ENCODE measurements around the gene FOXN3. TPM values are rescaled to one million over a fixed set of nuclear protein-coding genes. Genes with fewer than 3 reads are reported as not detected.
A peak's percentile ranks its signal among the peaks of the same experiment; 100 is the strongest.

The FOXN3 gene
- total RNA-seq, 2 experiments from 2014 or later, result 70.3 to 72.7 TPM

DNA sequence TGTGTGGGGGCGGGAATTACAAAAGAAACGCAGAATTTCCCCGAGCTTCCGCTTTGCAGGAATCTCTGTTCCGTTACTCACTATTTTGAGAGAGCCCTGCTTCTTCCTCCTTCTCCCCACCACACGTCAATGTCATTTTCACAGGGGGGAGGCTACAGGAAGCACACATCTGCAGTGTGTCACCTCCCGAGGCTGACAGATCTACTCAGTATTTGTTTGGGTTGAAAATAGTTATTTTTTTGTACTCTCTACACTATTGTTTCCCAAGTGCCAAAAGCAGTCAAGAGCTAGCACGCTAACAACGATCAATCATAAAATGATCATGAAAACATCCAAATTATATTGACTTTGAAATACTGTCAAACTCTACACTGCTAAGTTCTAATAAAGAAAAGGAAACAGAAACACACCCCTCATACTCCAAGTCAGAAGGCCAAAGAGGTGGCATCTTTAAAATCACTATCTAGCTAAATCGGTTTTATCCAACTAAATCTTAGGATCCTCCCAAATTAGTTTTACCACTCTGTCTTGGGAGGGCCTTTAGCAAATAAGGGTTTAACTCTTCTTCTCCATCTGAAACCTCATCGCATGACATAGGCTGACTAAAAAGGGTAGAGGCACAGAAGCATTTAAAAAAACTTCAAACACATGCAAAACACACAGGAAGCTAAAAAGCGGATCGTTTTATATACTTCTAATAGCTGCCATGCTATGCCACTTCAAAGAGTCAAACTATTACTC is 51.8 kb downstream of the FOXN3 start:
- DNase-seq (peak; percentile 75), ATAC-seq (peak; percentile 90)
- Mint-ChIP-seq H3K4me1 (ENCODE audit: low read depth) (peaks cover 48% of the 10 kb centered on the region), H3K36me3 (ENCODE audit: low read depth) (peaks cover 32% of the 10 kb centered on the region), H3K4me3 (peak overlapping the region; percentile 74), H3K27ac (peak overlapping the region; percentile 82), H3K27me3 (ENCODE audit: low read depth) (no peaks in the 10 kb centered on the region), H3K9me3 (ENCODE audit: insufficient read depth) (peaks cover 8% of the 10 kb centered on the region)
- ChIA-PET CTCF (interaction anchor here (0.9 to 2.4 kb wide), 9 partner anchors 12 to 356 kb away, joined by 3 to 9 read pairs (median 4); no protein-coding TSS in a partner anchor), POLR2A (interaction anchor here (0.6 to 3.3 kb wide), 6 partner anchors 13 to 323 kb away, joined by 3 to 11 read pairs (median 4); no protein-coding TSS in a partner anchor)

DNA sequence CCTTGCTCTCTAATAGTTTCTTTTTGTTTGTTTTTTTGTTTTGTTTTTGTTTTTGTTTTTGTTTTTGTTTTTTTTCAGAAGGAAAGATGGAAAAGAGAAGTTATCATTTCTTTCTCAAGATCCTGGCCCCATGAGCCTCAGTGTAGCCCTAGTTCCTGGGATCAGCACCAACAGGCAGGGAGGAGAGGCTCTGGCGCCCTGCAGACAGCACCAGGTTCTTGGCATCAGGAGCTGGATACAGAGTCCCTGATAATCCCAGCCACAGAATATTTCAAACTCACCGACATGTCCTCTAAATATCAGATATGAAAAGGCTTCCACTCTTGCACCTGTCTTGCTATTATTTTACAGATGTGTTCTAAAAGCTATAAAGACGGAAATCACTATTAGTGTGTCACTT is 52.7 kb downstream of the FOXN3 start:
- POLR2A ChIA-PET, result interaction anchor here (1.1 to 3.3 kb wide), 2 partner anchors 12 to 66 kb away, joined by 6 to 11 read pairs; no protein-coding TSS in a partner anchor
- H3K4me3 Mint-ChIP-seq, result peak overlapping the region; percentile 74
- H3K4me1 Mint-ChIP-seq (ENCODE audit: low read depth), result peaks cover 49% of the 10 kb centered on the region
- DNase-seq, result no peak
- no peak for ATAC-seq
- no peaks in the 10 kb centered on the region for H3K27me3 Mint-ChIP-seq (ENCODE audit: low read depth)
- CTCF ChIA-PET, result interaction anchor here (1.0 to 2.4 kb wide), 5 partner anchors 11 to 66 kb away, joined by 3 to 9 read pairs (median 4); no protein-coding TSS in a partner anchor
- H3K9me3 Mint-ChIP-seq (ENCODE audit: insufficient read depth), result peaks cover 6% of the 10 kb centered on the region
- peaks cover 31% of the 10 kb centered on the region for H3K36me3 Mint-ChIP-seq (ENCODE audit: low read depth)
- H3K27ac Mint-ChIP-seq, result peak overlapping the region; percentile 82

DNA sequence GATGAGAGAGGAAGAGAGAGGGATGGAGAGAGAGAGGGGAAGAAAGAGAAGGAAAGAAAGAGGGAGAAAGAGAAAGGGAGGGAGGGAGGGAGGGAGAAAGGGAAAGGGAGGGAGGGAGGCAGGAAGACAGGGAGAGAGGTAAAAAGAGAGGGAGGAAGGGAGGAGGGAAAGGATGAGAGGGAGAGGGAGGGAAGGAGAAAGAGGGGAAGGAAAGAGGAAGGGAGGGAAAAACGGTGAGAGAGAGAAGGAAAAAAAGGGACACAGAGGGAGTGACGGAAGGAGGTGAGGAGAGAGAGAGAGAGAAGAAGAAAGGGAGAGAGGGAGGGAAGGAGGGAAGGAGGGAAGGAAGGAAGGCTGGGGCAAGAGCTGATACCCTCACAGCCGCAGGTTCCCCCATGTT is 56.8 kb downstream of the FOXN3 start:
- Mint-ChIP-seq H3K4me3 (peak overlapping the region; percentile 20), H3K4me1 (ENCODE audit: low read depth) (peaks cover 36% of the 10 kb centered on the region), H3K27ac (peak overlapping the region; percentile 81), H3K27me3 (ENCODE audit: low read depth) (no peaks in the 10 kb centered on the region), H3K9me3 (ENCODE audit: insufficient read depth) (no peaks in the 10 kb centered on the region), H3K36me3 (ENCODE audit: low read depth) (peaks cover 23% of the 10 kb centered on the region)
- DNase-seq (no peak), ATAC-seq (no peak)
- ChIA-PET CTCF (no interaction called here), POLR2A (no interaction called here)

DNA sequence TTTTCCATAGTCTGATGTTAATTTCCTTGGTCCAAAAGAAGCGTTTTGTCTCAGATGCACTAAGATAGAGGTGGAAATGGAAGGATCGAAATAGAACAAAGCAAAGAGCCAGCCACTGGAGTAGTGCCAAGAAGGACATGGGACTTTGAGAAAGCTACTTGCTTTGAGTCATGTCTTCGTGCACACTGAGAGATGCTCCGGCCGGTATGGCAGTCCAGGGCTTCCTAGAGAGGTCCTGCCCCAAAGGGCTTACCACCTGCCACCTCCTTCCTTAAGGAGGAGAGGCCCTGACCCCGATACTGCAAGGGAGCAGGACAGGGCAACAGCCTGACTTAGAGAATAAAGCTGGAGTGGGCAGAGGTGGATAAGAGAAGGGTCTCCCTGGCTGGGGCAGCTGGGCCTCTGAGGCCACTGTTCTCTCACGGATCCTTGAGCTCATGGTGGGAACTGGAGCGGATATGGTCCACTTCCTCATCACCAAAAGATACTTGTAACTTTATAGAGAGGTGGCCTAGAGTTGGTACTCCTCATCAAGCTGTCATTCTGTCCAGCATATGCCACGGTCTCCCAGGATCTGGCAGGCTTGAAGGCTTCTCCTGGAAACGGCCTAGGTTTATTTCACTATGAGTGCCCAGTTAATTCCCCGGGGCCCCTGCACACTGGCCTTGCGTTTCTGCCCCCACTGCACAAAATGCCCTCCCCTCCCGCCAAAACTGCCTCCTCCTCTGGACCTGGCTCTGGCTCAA is 57.4 kb downstream of the FOXN3 start:
- Mint-ChIP-seq H3K36me3 (ENCODE audit: low read depth) (peaks cover 21% of the 10 kb centered on the region), H3K4me1 (ENCODE audit: low read depth) (peaks cover 29% of the 10 kb centered on the region), H3K4me3 (peak overlapping the region; percentile 20), H3K27me3 (ENCODE audit: low read depth) (no peaks in the 10 kb centered on the region), H3K9me3 (ENCODE audit: insufficient read depth) (no peaks in the 10 kb centered on the region), H3K27ac (peak overlapping the region; percentile 81)
- CTCF ChIA-PET, result interaction anchor here (0.7 kb wide), 1 partner anchor 23 kb away, joined by 3 read pairs; no protein-coding TSS in a partner anchor
- POLR2A ChIA-PET, result no interaction called here
- DNase-seq (no peak), ATAC-seq (no peak)

DNA sequence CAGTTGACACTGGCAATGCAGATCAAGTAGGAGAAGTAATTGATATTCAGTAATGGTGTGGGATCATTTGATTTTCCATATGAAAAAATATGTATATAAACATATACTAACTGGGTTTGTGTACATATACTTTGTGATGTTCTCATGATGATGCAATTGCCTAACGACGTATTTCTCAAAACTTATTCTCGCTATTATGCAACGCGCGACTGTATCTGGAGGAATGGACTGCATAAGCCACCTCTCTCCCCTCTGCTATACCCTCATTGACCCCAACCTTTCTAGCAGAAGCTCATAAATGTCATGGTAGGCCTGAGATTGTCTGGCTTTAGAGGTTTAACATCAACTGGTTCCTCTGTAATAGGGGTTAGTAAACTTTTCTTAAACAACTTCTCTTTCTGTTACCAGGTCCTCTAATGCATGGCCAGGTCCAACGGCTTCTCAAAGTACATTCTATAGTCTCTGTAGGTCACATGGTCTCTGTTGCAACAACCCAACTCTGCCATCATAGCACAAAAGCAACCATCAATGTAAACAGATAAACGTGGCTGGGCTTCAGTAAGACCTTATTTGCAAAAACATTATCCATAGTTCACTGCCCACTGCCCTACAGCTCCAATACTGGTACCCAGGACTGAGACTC is 59.3 kb downstream of the FOXN3 start:
- Mint-ChIP-seq H3K27ac (no peak overlapping the region), H3K9me3 (ENCODE audit: insufficient read depth) (no peaks in the 10 kb centered on the region), H3K36me3 (ENCODE audit: low read depth) (peaks cover 11% of the 10 kb centered on the region), H3K27me3 (ENCODE audit: low read depth) (no peaks in the 10 kb centered on the region), H3K4me3 (no peak overlapping the region), H3K4me1 (ENCODE audit: low read depth) (peaks cover 24% of the 10 kb centered on the region)
- CTCF ChIA-PET, result interaction anchor here (1.0 kb wide), 1 partner anchor 51 kb away, joined by 3 read pairs; no protein-coding TSS in a partner anchor
- ATAC-seq, result no peak
- POLR2A ChIA-PET, result no interaction called here
- no peak for DNase-seq

DNA sequence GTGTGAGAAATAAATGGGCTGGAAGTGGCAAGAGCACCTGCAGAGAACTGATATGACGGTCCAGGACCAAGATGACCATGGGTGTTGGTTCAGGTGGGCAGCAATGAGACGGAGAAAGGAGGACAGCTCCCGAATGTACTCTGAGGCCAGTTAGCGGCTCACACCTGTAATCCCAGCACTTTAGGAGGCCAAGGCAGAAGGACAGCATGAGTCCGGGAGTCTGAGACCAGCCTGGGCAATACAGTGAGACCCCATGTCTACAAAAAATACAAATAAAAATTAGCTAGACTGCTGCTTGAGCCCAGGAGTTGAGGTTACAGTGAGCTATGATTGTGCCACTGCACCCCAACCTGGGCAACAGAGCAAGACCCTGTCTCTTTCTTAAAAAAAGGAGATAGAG is 60.1 kb downstream of the FOXN3 start:
- peaks cover 31% of the 10 kb centered on the region for H3K4me1 Mint-ChIP-seq (ENCODE audit: low read depth)
- DNase-seq (no peak), ATAC-seq (no peak)
- H3K36me3 Mint-ChIP-seq (ENCODE audit: low read depth), result peaks cover 13% of the 10 kb centered on the region
- H3K27me3 Mint-ChIP-seq (ENCODE audit: low read depth), result no peaks in the 10 kb centered on the region
- no peak overlapping the region for H3K4me3 Mint-ChIP-seq
- ChIA-PET CTCF (no interaction called here), POLR2A (no interaction called here)
- H3K27ac Mint-ChIP-seq, result no peak overlapping the region
- no peaks in the 10 kb centered on the region for H3K9me3 Mint-ChIP-seq (ENCODE audit: insufficient read depth)

DNA sequence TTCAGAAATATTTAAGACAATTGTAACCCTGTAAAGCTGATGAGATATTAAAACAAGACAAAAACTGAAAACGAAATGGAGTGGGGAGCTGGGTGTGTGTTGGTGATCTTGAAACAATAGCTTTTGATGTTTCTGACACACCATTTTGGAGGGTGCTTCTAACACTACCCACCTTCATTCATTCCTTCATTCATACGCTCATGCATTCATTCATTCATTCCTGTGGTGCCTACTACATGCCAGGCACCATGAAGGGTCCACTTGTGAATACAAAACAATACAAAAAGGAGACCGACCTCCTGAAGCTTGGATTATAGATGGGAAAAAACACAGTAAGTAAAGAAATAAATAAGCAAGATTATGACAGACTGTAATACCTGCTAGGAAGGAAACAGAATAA is 60.5 kb downstream of the FOXN3 start:
- ATAC-seq (no peak), DNase-seq (no peak)
- H3K27me3 Mint-ChIP-seq (ENCODE audit: low read depth), result no peaks in the 10 kb centered on the region
- H3K27ac Mint-ChIP-seq, result no peak overlapping the region
- peaks cover 2% of the 10 kb centered on the region for H3K9me3 Mint-ChIP-seq (ENCODE audit: insufficient read depth)
- ChIA-PET CTCF (no interaction called here), POLR2A (no interaction called here)
- H3K36me3 Mint-ChIP-seq (ENCODE audit: low read depth), result peaks cover 17% of the 10 kb centered on the region
- peaks cover 36% of the 10 kb centered on the region for H3K4me1 Mint-ChIP-seq (ENCODE audit: low read depth)
- H3K4me3 Mint-ChIP-seq, result no peak overlapping the region

DNA sequence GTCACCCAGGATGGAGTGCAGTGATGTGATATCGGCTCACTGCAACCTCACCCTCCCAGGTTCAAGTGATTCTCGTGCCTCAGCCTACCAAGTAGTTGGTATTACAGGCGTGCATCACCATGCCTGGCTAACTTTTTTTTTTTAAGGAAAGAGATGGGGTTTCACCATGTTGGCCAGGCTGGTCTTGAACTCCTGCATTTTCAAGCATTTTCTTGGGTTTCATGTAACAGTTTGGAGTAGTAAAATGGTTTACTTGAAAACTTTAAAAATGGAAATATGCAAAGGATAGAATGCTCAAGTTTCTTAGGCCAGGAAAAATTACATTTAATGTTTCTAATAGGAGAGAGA is 63.3 kb downstream of the FOXN3 start:
- Mint-ChIP-seq H3K27ac (peak overlapping the region; percentile 56), H3K36me3 (ENCODE audit: low read depth) (peaks cover 32% of the 10 kb centered on the region)

DNA sequence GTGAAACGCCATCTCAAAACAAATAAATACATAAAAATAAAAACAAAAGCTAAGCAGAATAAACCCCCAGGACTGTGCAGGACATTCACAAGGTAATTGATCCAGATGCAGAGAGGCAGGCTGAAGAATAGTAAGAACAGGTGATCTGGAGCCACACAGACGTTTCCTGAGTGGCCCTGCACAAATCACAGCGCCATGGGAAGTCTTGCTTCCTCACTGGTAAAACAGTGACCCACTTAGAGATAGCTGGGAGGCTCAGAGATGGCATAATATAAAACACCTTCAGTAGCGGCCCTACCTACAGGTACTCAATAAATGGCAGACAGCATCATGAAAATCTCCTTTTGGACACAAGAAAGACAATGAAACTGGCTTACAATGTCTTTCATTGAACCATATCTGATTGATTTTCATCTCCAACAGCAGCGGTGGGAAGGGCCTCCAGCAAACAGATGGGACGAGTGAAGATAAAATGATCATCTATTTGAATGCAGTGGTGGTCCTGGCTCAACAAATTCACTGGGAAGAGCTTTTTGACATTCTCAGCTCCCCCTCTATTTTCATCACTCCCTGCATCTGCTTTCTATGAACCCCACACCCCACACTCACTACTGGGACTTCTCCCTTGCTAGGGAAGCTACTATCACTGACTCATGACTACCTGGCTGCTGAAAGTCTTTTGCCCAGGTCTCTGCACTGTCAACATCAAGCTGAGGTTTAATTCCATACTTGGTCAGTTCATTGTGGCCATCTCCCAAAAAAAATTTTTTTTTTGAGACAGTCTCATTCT is 63.9 kb downstream of the FOXN3 start:
- ATAC-seq (no peak), DNase-seq (no peak)
- ChIA-PET POLR2A (interaction anchor here (0.7 to 1.8 kb wide), 2 partner anchors 11 to 1012 kb away, joined by 3 to 6 read pairs; no protein-coding TSS in a partner anchor), CTCF (interaction anchor here (1.2 to 2.0 kb wide), 2 partner anchors 12 to 176 kb away, joined by 4 to 9 read pairs; no protein-coding TSS in a partner anchor)
- peaks cover 53% of the 10 kb centered on the region for H3K4me1 Mint-ChIP-seq (ENCODE audit: low read depth)
- peaks cover 35% of the 10 kb centered on the region for H3K36me3 Mint-ChIP-seq (ENCODE audit: low read depth)
- H3K9me3 Mint-ChIP-seq (ENCODE audit: insufficient read depth), result peaks cover 3% of the 10 kb centered on the region
- H3K4me3 Mint-ChIP-seq, result no peak overlapping the region
- H3K27ac Mint-ChIP-seq, result peak overlapping the region; percentile 56
- H3K27me3 Mint-ChIP-seq (ENCODE audit: low read depth), result no peaks in the 10 kb centered on the region

More for the DNA sequence above, 63.3 kb downstream of the FOXN3 start:
- Mint-ChIP-seq H3K27me3 (ENCODE audit: low read depth) (no peaks in the 10 kb centered on the region), H3K4me1 (ENCODE audit: low read depth) (peaks cover 53% of the 10 kb centered on the region), H3K4me3 (no peak overlapping the region), H3K9me3 (ENCODE audit: insufficient read depth) (peaks cover 3% of the 10 kb centered on the region)
- no peak for DNase-seq
- CTCF ChIA-PET, result interaction anchor here (1.2 to 2.0 kb wide), 2 partner anchors 11 to 176 kb away, joined by 4 to 9 read pairs; no protein-coding TSS in a partner anchor
- no peak for ATAC-seq
- POLR2A ChIA-PET, result no interaction called here

DNA sequence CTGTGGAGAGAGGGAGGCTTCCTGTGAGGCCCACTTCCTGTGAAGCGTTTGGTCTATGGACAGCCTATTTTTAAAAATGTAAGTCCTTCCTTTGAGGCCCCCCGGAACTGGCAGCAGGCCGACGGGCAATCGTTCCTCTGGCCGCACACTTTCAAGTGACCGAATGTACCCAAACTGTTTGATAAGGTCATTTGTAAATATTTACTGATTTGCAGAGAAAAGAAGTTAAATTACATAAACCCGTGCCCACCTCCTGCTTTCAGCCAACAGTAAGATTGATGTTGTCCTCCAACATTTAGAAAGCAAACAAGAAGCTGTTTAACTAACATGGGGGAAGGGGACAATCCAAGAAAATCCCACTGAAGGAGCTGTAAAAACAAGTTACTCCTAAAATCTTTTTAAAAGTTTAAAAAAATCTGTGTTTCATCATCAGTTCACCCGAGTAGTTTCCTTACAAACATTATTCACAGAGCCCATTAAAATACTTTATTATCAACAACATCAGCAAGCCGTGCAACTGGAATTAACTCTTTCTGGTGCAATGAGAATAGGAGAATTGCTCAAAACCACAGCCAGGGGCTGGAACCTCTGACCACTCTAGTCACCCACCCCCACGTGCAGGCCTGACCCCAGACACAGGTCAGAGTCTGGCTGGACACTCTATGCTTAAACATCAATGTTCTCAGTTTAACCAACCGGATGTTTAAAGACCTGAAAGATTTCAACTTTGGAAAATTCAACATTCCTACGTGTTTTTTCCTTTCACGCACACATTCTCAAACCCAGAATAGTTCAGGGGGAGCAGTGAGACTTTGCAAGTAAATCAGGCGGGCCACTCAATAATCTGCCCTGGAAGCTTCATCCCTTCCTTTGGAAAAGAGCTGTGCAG is 65.3 kb downstream of the FOXN3 start:
- H3K4me1 Mint-ChIP-seq (ENCODE audit: low read depth), result peaks cover 49% of the 10 kb centered on the region
- ChIA-PET POLR2A (interaction anchor here (1.8 kb wide), 1 partner anchor 13 kb away, joined by 6 read pairs; no protein-coding TSS in a partner anchor), CTCF (interaction anchor here (0.9 to 1.2 kb wide), 3 partner anchors 75 to 414 kb away, joined by 3 to 4 read pairs (median 4); no protein-coding TSS in a partner anchor)
- DNase-seq (peak; percentile 61), ATAC-seq (peak; percentile 80)
- H3K4me3 Mint-ChIP-seq, result peak overlapping the region; percentile 75
- H3K27ac Mint-ChIP-seq, result peak overlapping the region; percentile 95
- peaks cover 47% of the 10 kb centered on the region for H3K36me3 Mint-ChIP-seq (ENCODE audit: low read depth)
- peaks cover 8% of the 10 kb centered on the region for H3K9me3 Mint-ChIP-seq (ENCODE audit: insufficient read depth)
- no peaks in the 10 kb centered on the region for H3K27me3 Mint-ChIP-seq (ENCODE audit: low read depth)
